ENCODE measurements around the gene TLE1.
"Not testable (repeated sequence)": the region's sequence is repeated elsewhere in the genome, so short reads cannot be mapped to it uniquely, and the experiment has no call there.

TLE1 gene

GRCh38 chr9:81689343-81690175, at the start of gene TLE1:
Gene TLE1 (minus strand): TSS chr9:81689547. CDS start chr9:81688240, 1,307 bp downstream.
- Histone ChIP-seq H3K36me3 (ENCODE audit: control insufficient read depth, low read depth, low read length) (peaks cover 19% of the 10 kb centered on the region), H3K9ac (ENCODE audit: low read length) (peak within 1 kb of the TSS; percentile 85), H3K4me1 (ENCODE audit: control insufficient read depth, low read depth, low read length) (peaks cover 40% of the 10 kb centered on the region)

GRCh38 chr9:81737871-81738507, 48.6 kb upstream of the TLE1 start:
- Histone ChIP-seq H3K27ac (ENCODE audit: low read length) (no peak overlapping the region), H3K4me3 (ENCODE audit: low read length) (no peak overlapping the region), H3K4me1 (ENCODE audit: control insufficient read depth, low read depth, low read length) (peaks cover 7% of the 10 kb centered on the region)

More at GRCh38 chr9:81689343-81690175, at the start of gene TLE1:
- Histone ChIP-seq H3K27me3 (ENCODE audit: control insufficient read depth, insufficient read depth, low read length) (peaks cover 17% of the 10 kb centered on the region), H3K9me3 (ENCODE audit: control insufficient read depth, low read depth, low read length) (no peaks in the 10 kb centered on the region), H3K27ac (ENCODE audit: low read length) (peak within 1 kb of the TSS; percentile 30), H3K4me3 (ENCODE audit: low read length) (peak within 1 kb of the TSS; percentile 83)

GRCh38 chr9:81730498-81730897, 41.2 kb upstream of the TLE1 start:
- not testable (repeated sequence) for H3K36me3 ChIP-seq (ENCODE audit: control insufficient read depth, low read depth, low read length); H3K4me1 ChIP-seq (ENCODE audit: control insufficient read depth, low read depth, low read length); H3K9me3 ChIP-seq (ENCODE audit: control insufficient read depth, low read depth, low read length); H3K9ac ChIP-seq (ENCODE audit: low read length); H3K27ac ChIP-seq (ENCODE audit: low read length); H3K27me3 ChIP-seq (ENCODE audit: control insufficient read depth, insufficient read depth, low read length); H3K4me3 ChIP-seq (ENCODE audit: low read length)

More at GRCh38 chr9:81737871-81738507, 48.6 kb upstream of the TLE1 start:
- Histone ChIP-seq H3K9ac (ENCODE audit: low read length) (no peak overlapping the region), H3K36me3 (ENCODE audit: control insufficient read depth, low read depth, low read length) (no peaks in the 10 kb centered on the region), H3K9me3 (ENCODE audit: control insufficient read depth, low read depth, low read length) (no peaks in the 10 kb centered on the region), H3K27me3 (ENCODE audit: control insufficient read depth, insufficient read depth, low read length) (no peaks in the 10 kb centered on the region)

DNA sequence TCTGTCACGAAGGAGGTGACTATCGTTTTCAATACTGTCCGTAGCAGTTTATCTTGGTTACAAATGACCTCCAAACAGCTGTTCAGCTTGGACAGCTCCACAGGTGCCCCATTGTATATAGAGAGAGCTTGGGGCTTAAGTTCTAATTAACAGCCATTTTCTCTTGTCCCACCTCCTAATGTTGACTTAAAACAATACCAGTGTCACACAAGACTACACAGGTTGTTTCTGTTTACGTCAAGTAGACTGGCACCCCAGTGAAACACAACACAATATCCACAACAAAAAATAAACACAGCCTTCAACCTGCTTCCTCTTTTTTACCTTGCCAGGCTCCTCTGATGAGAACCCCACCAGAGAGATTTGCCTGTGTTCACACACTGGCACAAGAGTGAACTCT, 39.8 kb upstream of the TLE1 start:
- H3K4me1 ChIP-seq (ENCODE audit: control insufficient read depth, low read depth, low read length): no peaks in the 10 kb centered on the region
- H3K27ac ChIP-seq (ENCODE audit: low read length): no peak overlapping the region
- H3K36me3 ChIP-seq (ENCODE audit: control insufficient read depth, low read depth, low read length): no peaks in the 10 kb centered on the region
- no peaks in the 10 kb centered on the region for H3K9me3 ChIP-seq (ENCODE audit: control insufficient read depth, low read depth, low read length)
- H3K27me3 ChIP-seq (ENCODE audit: control insufficient read depth, insufficient read depth, low read length): no peaks in the 10 kb centered on the region
- H3K4me3 ChIP-seq (ENCODE audit: low read length): no peak overlapping the region
- no peak overlapping the region for H3K9ac ChIP-seq (ENCODE audit: low read length)

DNA sequence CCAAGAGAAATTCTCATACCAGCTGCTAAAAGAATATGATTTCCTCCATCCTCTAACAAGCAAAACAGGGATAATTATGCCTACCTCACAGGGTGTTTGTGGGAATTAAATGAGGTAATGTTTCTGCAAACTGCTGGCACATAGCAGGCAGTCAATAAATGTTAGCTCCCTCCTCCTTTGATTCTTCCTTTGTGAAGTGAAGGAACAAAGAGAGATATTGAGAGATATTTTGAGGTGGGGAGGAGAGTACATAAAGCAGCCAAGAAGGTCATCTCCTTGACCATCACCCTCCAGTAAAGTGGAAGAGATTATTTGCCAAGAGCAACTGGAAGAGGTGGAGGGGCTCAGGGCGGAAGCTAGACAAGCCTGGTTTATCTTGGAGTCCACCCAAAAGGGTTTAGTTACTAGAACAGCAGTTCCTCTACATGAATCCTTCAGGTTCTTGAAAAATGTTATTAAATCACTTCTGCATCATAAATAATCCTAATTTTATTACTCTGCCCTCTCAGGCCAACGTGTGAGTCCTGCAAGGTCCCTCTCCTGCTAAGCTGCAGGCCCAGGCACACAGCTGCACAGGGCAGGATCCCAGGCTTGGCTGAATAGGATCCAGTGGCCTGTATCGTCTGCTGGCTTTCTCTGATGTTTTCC, 35.0 kb upstream of the TLE1 start:
- Histone ChIP-seq H3K27ac (ENCODE audit: low read length) (no peak overlapping the region), H3K9me3 (ENCODE audit: control insufficient read depth, low read depth, low read length) (no peaks in the 10 kb centered on the region), H3K4me3 (ENCODE audit: low read length) (no peak overlapping the region), H3K4me1 (ENCODE audit: control insufficient read depth, low read depth, low read length) (peaks cover 6% of the 10 kb centered on the region), H3K36me3 (ENCODE audit: control insufficient read depth, low read depth, low read length) (no peaks in the 10 kb centered on the region), H3K9ac (ENCODE audit: low read length) (no peak overlapping the region), H3K27me3 (ENCODE audit: control insufficient read depth, insufficient read depth, low read length) (no peaks in the 10 kb centered on the region)

DNA sequence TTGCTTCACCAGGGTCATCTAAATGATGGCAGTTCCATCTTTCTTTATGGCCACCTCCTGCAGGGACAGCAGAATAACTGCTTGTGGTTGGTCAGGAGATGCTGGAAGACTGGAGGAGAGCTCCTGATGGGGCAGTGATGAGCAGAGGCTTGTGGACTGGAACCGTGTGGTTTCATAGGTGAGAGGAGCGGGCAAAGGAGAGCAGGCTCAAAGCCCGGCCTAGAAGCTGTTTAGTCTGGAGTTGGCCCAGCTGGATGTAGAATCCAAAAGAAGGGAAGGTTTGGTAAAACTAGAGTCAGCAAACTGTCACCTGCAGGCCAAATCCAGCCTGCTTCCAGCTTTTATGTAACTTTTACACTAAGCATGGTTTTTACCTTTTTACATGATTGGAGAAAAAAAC, 32.9 kb upstream of the TLE1 start:
- Histone ChIP-seq H3K4me1 (ENCODE audit: control insufficient read depth, low read depth, low read length) (peaks cover 20% of the 10 kb centered on the region), H3K27ac (ENCODE audit: low read length) (no peak overlapping the region), H3K36me3 (ENCODE audit: control insufficient read depth, low read depth, low read length) (no peaks in the 10 kb centered on the region), H3K27me3 (ENCODE audit: control insufficient read depth, insufficient read depth, low read length) (no peaks in the 10 kb centered on the region), H3K4me3 (ENCODE audit: low read length) (no peak overlapping the region), H3K9ac (ENCODE audit: low read length) (no peak overlapping the region), H3K9me3 (ENCODE audit: control insufficient read depth, low read depth, low read length) (no peaks in the 10 kb centered on the region)

DNA sequence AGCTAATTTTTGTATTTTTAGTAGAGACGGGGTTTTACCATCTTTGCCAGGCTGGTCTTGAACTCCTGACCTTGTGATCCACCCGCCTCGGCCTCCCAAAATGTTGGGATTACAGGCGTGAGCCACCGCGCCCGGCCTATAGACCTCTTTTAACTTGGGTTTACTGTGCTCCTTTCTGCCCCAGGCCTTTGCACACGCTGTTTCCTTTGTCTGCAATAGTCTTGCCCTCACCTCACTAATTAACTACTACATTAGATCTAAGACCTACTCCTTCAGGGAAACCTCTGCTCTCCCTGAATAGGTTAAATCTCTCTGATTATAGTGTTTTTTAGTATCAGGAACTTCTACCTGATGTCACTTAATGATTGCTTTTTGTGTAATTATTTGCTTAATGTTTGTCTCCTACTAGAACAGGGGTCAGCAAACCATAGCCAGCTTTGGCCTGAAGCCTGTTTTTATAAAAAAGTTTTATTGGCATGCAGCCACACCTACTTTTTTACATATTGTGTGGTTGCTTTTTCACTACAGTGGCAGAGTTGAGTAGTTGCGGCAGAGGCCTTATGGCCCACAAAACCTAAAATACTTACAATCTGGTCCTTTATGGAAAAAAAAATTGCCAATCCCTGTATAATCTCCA, 31.2 kb upstream of the TLE1 start:
- Histone ChIP-seq H3K4me1 (ENCODE audit: control insufficient read depth, low read depth, low read length) (peaks cover 31% of the 10 kb centered on the region), H3K27me3 (ENCODE audit: control insufficient read depth, insufficient read depth, low read length) (no peaks in the 10 kb centered on the region), H3K4me3 (ENCODE audit: low read length) (no peak overlapping the region), H3K36me3 (ENCODE audit: control insufficient read depth, low read depth, low read length) (no peaks in the 10 kb centered on the region), H3K9ac (ENCODE audit: low read length) (no peak overlapping the region), H3K9me3 (ENCODE audit: control insufficient read depth, low read depth, low read length) (no peaks in the 10 kb centered on the region), H3K27ac (ENCODE audit: low read length) (no peak overlapping the region)

DNA sequence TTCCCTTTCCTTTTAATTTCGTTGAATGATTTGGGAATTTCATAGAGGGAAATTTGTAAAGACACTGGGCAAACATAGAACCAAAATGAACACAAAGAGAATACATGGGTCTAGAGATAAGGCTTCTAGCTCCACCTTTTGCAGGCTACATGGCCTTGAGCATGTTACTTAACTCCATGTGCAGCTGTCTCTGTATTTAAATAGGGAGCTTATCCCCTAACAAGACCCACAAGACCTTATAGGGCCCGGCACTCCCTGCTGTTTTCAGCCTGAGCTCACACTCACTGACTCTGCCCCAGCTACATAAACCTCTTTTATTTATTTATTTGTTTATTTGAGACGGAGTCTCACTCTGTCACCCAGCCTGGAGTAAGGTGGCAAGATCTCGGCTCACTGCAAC, 30.6 kb upstream of the TLE1 start:
- Histone ChIP-seq H3K4me3 (ENCODE audit: low read length) (no peak overlapping the region), H3K27ac (ENCODE audit: low read length) (no peak overlapping the region)

DNA sequence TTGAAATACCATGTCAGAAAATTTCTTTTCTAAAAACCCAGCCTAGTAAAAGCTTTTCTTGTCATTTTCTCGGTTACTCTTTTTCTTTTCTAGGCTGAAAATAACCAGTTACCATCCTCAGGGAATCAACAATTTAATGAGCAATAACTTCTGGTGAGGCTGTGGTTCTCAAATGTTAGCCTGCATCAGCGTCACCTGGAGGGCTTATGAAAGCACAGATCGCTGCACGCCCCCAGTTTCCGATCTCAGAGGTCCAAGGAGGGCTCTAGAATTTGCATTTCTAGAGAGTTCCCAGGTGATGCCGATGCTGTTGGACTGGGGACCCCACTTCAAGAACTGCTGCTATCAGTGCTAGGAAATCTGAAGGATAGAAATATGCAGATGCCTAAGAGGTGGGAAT, 28.9 kb upstream of the TLE1 start:
- Histone ChIP-seq H3K9ac (ENCODE audit: low read length) (no peak overlapping the region), H3K9me3 (ENCODE audit: control insufficient read depth, low read depth, low read length) (no peaks in the 10 kb centered on the region), H3K4me1 (ENCODE audit: control insufficient read depth, low read depth, low read length) (peaks cover 29% of the 10 kb centered on the region)

More for the DNA sequence above, 30.6 kb upstream of the TLE1 start:
- H3K4me1 ChIP-seq (ENCODE audit: control insufficient read depth, low read depth, low read length): peaks cover 31% of the 10 kb centered on the region
- no peaks in the 10 kb centered on the region for H3K9me3 ChIP-seq (ENCODE audit: control insufficient read depth, low read depth, low read length)
- H3K27me3 ChIP-seq (ENCODE audit: control insufficient read depth, insufficient read depth, low read length): no peaks in the 10 kb centered on the region
- no peaks in the 10 kb centered on the region for H3K36me3 ChIP-seq (ENCODE audit: control insufficient read depth, low read depth, low read length)
- H3K9ac ChIP-seq (ENCODE audit: low read length): no peak overlapping the region

GRCh38 chr9:81717747-81718077, 28.4 kb upstream of the TLE1 start:
- Histone ChIP-seq H3K4me1 (ENCODE audit: control insufficient read depth, low read depth, low read length) (peaks cover 25% of the 10 kb centered on the region), H3K36me3 (ENCODE audit: control insufficient read depth, low read depth, low read length) (no peaks in the 10 kb centered on the region), H3K9ac (ENCODE audit: low read length) (peak overlapping the region; percentile 14), H3K4me3 (ENCODE audit: low read length) (no peak overlapping the region), H3K27ac (ENCODE audit: low read length) (no peak overlapping the region), H3K27me3 (ENCODE audit: control insufficient read depth, insufficient read depth, low read length) (no peaks in the 10 kb centered on the region), H3K9me3 (ENCODE audit: control insufficient read depth, low read depth, low read length) (no peaks in the 10 kb centered on the region)

More for the DNA sequence above, 28.9 kb upstream of the TLE1 start:
- Histone ChIP-seq H3K36me3 (ENCODE audit: control insufficient read depth, low read depth, low read length) (no peaks in the 10 kb centered on the region), H3K4me3 (ENCODE audit: low read length) (no peak overlapping the region), H3K27ac (ENCODE audit: low read length) (no peak overlapping the region), H3K27me3 (ENCODE audit: control insufficient read depth, insufficient read depth, low read length) (no peaks in the 10 kb centered on the region)

DNA sequence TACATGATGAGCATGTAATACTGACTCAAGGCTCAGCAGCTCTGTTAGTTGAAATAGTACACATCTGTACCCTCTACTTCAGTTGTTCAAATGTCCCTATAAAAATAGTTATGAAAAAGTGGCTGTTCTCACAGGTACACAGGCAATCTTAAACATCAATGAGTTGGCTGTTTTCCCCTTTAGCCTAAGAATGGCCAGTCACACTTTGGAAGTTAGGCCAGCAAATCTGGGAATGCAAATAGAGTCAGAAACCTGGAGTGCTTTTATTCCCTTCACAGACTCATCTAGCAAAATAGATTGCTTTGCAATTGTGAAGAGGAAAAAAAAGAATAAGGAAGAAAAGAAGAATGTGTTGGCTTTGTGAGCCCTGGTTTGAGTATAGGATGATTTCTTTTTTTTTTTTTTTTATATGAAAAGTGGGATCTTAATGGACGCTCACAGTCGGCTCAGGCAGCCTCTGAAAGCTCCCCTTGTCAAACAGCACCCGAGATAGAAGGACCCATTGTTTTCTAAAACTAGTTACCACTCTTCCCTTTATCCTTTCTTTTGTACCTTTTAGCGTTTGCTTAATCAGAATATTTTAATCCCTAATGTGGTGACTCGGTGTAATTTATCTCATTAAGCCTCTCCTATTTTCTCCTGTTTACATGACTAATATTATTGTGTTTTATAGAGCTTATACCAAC, 27.9 kb upstream of the TLE1 start:
- Histone ChIP-seq H3K9ac (ENCODE audit: low read length) (peak overlapping the region; percentile 14), H3K27me3 (ENCODE audit: control insufficient read depth, insufficient read depth, low read length) (no peaks in the 10 kb centered on the region), H3K9me3 (ENCODE audit: control insufficient read depth, low read depth, low read length) (no peaks in the 10 kb centered on the region), H3K36me3 (ENCODE audit: control insufficient read depth, low read depth, low read length) (no peaks in the 10 kb centered on the region), H3K4me1 (ENCODE audit: control insufficient read depth, low read depth, low read length) (peaks cover 25% of the 10 kb centered on the region), H3K27ac (ENCODE audit: low read length) (no peak overlapping the region), H3K4me3 (ENCODE audit: low read length) (no peak overlapping the region)

Data from iPS-18a (cell line).